SJSA1 (cell line): ENCODE measurements around the gene KLF3. TPM values are rescaled to one million over a fixed set of nuclear protein-coding genes. Genes with fewer than 3 reads are reported as not detected.
A peak's percentile ranks its signal among the peaks of the same experiment; 100 is the strongest.

Experiments used
- DNase-seq, 2 experiments: peaks; one replicate each; pipeline ENCODE4 v3.0.0-alpha.2; 2015 to 2020; ENCODE audit warnings: low spot score in 2 of 2, low read depth in 1 of 2
- H3K27ac ChIP-seq: fragments of 250-450 bp; sonication (Bioruptor Pico); 2 replicates; pipeline ENCODE4 v1.5.1; 2020; ENCODE audit warnings: mild to moderate bottlenecking, moderate library complexity
- H3K27me3 ChIP-seq: fragments of 250-450 bp; sonication (Bioruptor Pico); replicated peaks from 2 replicates; pipeline ENCODE4 v1.5.1; 2020; ENCODE audit warnings: mild to moderate bottlenecking, moderate library complexity
- H3K36me3 ChIP-seq: fragments of 250-450 bp; sonication (Bioruptor Pico); 2 replicates; pipeline ENCODE4 v1.5.1; 2020; ENCODE audit warnings: mild to moderate bottlenecking
- H3K4me1 ChIP-seq: fragments of 250-450 bp; sonication (Bioruptor Pico); replicated peaks from 2 replicates; pipeline ENCODE4 v1.6.1; 2021; ENCODE audit warnings: mild to moderate bottlenecking
- H3K4me3 ChIP-seq: fragments of 250-450 bp; sonication (Bioruptor Pico); 2 replicates; pipeline ENCODE4 v1.5.1; 2020; ENCODE audit warnings: mild to moderate bottlenecking
- H3K9me3 ChIP-seq: fragments of 250-450 bp; sonication (Bioruptor Pico); replicated peaks from 2 replicates; pipeline ENCODE4 v1.5.1; 2020; ENCODE audit warnings: mild to moderate bottlenecking
- total RNA-seq: library from RNA; depleted of rRNA; stranded (reverse); fragments of >200 nt; shearing (Covaris generic); gene quantifications from 2 replicates; pipeline ENCODE4 v1.2.3, GENCODE V29; 2014

Gene KLF3
- total RNA-seq, 1 experiment from 2014 or later, result 8.3 TPM

GRCh38 chr4:38704622-38705154, 40.7 kb downstream of the KLF3 start:
- Histone ChIP-seq H3K36me3 (no peaks in the 10 kb centered on the region), H3K4me3 (no peak overlapping the region), H3K27me3 (no peaks in the 10 kb centered on the region), H3K4me1 (no peaks in the 10 kb centered on the region), H3K27ac (no peak overlapping the region), H3K9me3 (no peaks in the 10 kb centered on the region)
- DNase-seq, result no peak

DNA sequence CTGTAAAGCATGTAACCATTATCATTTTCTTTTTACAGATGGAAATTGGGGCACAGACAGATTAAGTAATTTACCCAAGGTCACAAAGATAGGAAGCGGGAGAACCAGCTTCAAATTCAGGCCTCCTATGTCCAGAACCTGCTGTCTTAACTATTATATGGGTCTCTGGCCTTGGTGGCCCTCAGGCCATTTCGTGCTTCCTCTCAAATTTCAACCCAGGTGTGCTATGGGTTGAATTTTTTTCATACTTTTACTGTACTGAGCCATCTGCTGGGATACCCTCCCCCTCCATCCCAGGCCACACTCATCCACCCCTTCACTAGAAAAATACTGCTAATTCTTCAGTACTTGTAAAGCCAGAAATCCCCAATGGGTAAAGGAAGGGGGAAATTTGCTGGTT, 42.3 kb downstream of the KLF3 start:
- Histone ChIP-seq H3K27me3 (no peaks in the 10 kb centered on the region), H3K4me1 (no peaks in the 10 kb centered on the region), H3K4me3 (no peak overlapping the region), H3K36me3 (no peaks in the 10 kb centered on the region), H3K9me3 (no peaks in the 10 kb centered on the region), H3K27ac (no peak overlapping the region)
- DNase-seq, result no peak

DNA sequence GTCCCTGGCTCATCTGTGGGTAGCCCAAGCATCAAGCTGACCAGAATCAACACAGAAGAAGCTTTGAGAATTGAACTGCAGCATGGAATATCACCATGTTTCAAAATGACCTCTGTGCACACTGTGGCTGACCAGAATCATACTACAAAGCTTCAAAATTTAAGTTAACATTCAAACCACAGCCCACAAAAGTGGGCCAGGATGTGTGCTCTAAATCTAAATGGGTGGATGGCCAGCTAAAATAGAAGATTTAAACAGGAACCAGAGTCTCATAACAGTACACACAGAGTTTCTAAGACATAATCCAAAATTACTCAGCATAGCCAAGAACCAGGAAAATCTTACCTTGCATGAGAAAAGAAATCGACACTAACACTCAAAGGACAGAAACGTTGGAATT, 46.1 kb downstream of the KLF3 start:
- no peak for DNase-seq
- H3K36me3 ChIP-seq, result no peaks in the 10 kb centered on the region
- no peak overlapping the region for H3K27ac ChIP-seq
- H3K27me3 ChIP-seq, result no peaks in the 10 kb centered on the region
- H3K4me1 ChIP-seq, result peaks cover 2% of the 10 kb centered on the region; the same call in 1 of the 2 replicates
- no peak overlapping the region for H3K4me3 ChIP-seq
- no peaks in the 10 kb centered on the region for H3K9me3 ChIP-seq

GRCh38 chr4:38711066-38711465, 47.1 kb downstream of the KLF3 start:
- Histone ChIP-seq H3K4me1 (peaks cover 7% of the 10 kb centered on the region), H3K27ac (no peak overlapping the region), H3K4me3 (no peak overlapping the region), H3K27me3 (no peaks in the 10 kb centered on the region), H3K9me3 (no peaks in the 10 kb centered on the region), H3K36me3 (no peaks in the 10 kb centered on the region)
- DNase-seq, result no peak

DNA sequence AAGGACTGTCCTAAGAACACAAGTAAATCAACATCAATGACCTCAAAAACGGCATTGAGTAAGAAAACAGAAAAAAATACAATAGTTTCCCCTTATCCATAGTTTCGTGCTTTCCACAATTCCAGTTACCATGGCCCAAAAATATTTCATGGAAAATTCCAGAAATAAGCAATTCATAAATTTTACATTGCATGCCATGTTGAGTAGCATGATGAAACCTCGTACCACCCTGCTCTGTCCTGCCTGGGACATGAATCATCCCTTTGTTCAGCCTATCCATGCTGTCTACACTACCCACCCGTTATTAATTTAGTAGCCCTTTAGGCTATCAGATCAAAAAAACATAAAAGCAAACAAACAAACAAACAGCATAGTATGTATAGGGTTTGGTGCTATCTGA, 51.1 kb downstream of the KLF3 start:
- Histone ChIP-seq H3K4me1 (peaks cover 7% of the 10 kb centered on the region), H3K27ac (no peak overlapping the region)

DNA sequence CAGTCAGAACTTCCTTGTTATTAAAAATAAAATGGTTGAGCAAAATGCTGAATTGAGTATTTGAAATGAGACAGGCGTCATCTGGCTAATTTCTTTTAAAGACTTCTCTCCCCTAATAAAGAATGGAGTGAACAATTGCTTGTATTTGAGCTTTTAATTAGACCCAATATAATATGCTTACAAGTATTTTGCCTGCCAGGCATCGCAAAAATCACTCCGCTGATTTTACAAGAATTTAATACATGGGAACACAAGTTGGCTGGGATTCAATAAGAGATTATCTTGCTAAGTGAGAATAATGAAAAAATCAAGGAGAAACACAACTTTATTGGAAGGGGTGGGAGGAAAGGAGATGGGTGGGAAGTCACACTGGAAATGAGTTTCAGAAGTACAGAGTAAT, 52.3 kb downstream of the KLF3 start:
- H3K4me1 ChIP-seq, result peaks cover 7% of the 10 kb centered on the region
- H3K9me3 ChIP-seq, result no peaks in the 10 kb centered on the region
- no peak overlapping the region for H3K27ac ChIP-seq
- DNase-seq, result no peak
- H3K27me3 ChIP-seq, result no peaks in the 10 kb centered on the region
- H3K4me3 ChIP-seq, result no peak overlapping the region
- H3K36me3 ChIP-seq, result no peaks in the 10 kb centered on the region

More for the DNA sequence above, 51.1 kb downstream of the KLF3 start:
- DNase-seq, result no peak
- no peak overlapping the region for H3K4me3 ChIP-seq
- H3K9me3 ChIP-seq, result no peaks in the 10 kb centered on the region
- no peaks in the 10 kb centered on the region for H3K27me3 ChIP-seq
- no peaks in the 10 kb centered on the region for H3K36me3 ChIP-seq

GRCh38 chr4:38717604-38718003, 53.6 kb downstream of the KLF3 start:
- DNase-seq, result no peak

GRCh38 chr4:38723114-38723513, 59.1 kb downstream of the KLF3 start:
- no peak overlapping the region for H3K27ac ChIP-seq

More at GRCh38 chr4:38717604-38718003, 53.6 kb downstream of the KLF3 start:
- H3K9me3 ChIP-seq, result no peaks in the 10 kb centered on the region
- H3K4me3 ChIP-seq, result no peak overlapping the region
- no peak overlapping the region for H3K27ac ChIP-seq
- H3K27me3 ChIP-seq, result no peaks in the 10 kb centered on the region
- H3K36me3 ChIP-seq, result no peaks in the 10 kb centered on the region
- peaks cover 7% of the 10 kb centered on the region for H3K4me1 ChIP-seq

DNA sequence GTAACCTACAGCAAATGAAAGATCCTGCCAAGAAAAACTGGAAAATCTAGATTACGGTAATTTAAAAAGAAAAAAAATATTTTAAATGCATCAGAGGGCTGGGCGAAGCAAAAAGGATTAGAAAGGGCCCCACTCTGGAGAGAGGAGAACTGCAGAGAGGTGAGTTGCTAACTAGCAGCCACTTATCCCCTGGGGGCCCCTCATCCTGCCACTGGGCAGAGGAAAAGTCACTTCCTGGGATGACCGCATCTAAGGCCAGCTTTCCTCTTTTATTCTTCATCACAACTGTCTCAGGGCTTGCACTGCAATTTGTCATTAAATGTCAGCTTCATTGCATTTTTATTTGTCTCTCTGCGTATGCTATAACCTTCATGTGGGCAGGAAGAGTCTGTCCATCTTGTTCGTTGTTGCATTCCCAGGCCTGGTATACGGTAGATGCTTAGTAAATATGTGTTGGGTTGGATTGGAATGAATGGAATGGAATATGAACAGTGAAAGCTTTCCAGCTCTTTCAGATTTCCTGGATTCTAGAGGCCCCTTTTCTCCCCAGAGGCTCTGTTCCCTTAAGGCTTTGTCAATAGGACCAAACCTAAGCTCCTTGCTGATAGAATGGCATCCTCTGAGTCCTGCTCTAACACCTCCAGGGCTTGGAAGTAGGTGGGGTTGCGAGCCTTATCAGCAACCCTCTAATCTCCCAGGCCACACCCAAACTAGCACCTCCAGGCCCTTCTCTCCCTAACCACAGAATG, 59.9 kb downstream of the KLF3 start:
- H3K9me3 ChIP-seq, result no peaks in the 10 kb centered on the region
- DNase-seq, result peak in 1 of 2 experiments; percentile 29
- no peaks in the 10 kb centered on the region for H3K36me3 ChIP-seq
- peaks cover 22% of the 10 kb centered on the region for H3K4me1 ChIP-seq
- peak overlapping the region; percentile 36 for H3K27ac ChIP-seq
- no peaks in the 10 kb centered on the region for H3K27me3 ChIP-seq
- H3K4me3 ChIP-seq, result no peak overlapping the region

More at GRCh38 chr4:38723114-38723513, 59.1 kb downstream of the KLF3 start:
- Histone ChIP-seq H3K4me1 (peaks cover 14% of the 10 kb centered on the region), H3K36me3 (no peaks in the 10 kb centered on the region), H3K4me3 (no peak overlapping the region), H3K27me3 (no peaks in the 10 kb centered on the region), H3K9me3 (no peaks in the 10 kb centered on the region)
- DNase-seq, result no peak

GRCh38 chr4:38724475-38724808, 60.4 kb downstream of the KLF3 start:
- H3K9me3 ChIP-seq, result no peaks in the 10 kb centered on the region
- DNase-seq, result no peak
- H3K27ac ChIP-seq, result peak overlapping the region; percentile 36
- H3K27me3 ChIP-seq, result no peaks in the 10 kb centered on the region
- H3K4me3 ChIP-seq, result no peak overlapping the region
- H3K4me1 ChIP-seq, result peaks cover 27% of the 10 kb centered on the region
- no peaks in the 10 kb centered on the region for H3K36me3 ChIP-seq

DNA sequence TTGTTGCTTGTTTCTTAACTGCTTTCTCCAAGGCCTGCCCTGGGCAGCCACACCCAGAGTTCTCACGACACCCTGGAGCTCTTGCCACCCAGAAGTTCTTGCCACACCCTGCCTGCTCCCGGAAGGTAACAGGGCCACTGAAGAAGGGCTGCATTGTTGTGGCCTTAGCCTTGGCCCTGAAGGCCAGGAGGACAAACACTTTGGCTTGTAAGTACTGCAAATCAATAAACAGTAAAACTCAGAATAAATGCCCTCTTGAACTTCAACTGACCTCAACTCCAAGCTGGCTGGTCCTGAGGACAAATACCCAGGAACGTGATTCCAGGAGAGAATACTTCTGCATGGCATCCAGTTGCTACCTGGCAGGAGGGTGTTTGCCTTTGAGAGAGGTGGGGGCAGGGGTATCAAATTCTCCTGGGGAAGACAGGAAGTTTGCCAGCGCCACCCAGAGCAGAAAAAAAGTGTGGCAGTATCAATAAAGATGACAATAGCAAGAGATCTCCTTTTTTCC, 64.7 kb downstream of the KLF3 start:
- peak; percentile 77 to 81 for DNase-seq
- Histone ChIP-seq H3K27me3 (no peaks in the 10 kb centered on the region), H3K4me3 (no peak overlapping the region), H3K27ac (peak overlapping the region; percentile 99), H3K4me1 (peaks cover 46% of the 10 kb centered on the region), H3K36me3 (no peaks in the 10 kb centered on the region), H3K9me3 (no peaks in the 10 kb centered on the region)

GRCh38 chr4:38730493-38730829, 66.5 kb downstream of the KLF3 start:
- Histone ChIP-seq H3K27ac (peak overlapping the region; percentile 88), H3K4me1 (peaks cover 37% of the 10 kb centered on the region), H3K27me3 (no peaks in the 10 kb centered on the region), H3K36me3 (no peaks in the 10 kb centered on the region), H3K4me3 (no peak overlapping the region), H3K9me3 (no peaks in the 10 kb centered on the region)
- no peak for DNase-seq

DNA sequence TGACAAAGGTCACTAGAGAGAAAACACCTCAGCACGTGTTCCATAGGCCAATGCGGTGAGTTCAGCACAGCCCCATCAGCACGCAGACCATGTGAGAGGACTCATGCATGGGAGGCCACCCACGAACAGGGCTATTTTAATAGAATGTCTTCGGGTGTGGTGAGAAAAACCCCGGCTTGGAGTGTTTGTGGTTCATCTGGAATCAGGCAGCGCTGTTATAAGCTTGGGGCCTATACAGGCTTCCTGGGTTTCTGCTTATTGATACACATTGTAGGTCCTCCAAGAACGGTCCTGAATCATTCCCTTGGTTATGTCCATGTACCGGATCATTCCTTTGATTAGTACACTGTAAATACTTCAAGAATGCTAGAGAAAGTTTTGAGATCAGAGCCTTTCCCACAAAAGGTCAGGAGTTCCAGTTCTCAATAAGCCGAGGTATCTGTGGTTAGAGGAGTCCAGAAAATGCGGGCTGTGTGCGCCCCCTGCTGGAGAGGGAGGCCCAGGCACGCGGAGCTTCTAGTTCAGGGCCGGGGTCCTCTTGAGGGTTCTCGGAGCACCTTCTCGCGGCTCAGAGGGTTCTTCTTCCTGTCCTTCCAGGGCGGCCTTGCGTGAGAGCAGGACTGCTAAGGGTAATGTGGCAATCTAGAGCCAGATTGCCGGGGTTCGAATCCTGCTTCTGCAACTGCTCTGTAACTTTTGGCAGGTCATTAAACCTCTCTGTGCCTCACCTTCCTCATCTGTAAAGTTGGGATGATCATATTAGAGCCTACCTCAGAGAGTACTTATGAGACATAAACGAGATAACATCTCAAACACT, 67.0 kb downstream of the KLF3 start:
- H3K27me3 ChIP-seq, result no peaks in the 10 kb centered on the region
- H3K36me3 ChIP-seq, result no peaks in the 10 kb centered on the region
- H3K4me1 ChIP-seq, result peaks cover 37% of the 10 kb centered on the region
- H3K27ac ChIP-seq, result peak overlapping the region; percentile 88
- DNase-seq, result peak; percentile 86 to 91
- no peak overlapping the region for H3K4me3 ChIP-seq
- H3K9me3 ChIP-seq, result no peaks in the 10 kb centered on the region

DNA sequence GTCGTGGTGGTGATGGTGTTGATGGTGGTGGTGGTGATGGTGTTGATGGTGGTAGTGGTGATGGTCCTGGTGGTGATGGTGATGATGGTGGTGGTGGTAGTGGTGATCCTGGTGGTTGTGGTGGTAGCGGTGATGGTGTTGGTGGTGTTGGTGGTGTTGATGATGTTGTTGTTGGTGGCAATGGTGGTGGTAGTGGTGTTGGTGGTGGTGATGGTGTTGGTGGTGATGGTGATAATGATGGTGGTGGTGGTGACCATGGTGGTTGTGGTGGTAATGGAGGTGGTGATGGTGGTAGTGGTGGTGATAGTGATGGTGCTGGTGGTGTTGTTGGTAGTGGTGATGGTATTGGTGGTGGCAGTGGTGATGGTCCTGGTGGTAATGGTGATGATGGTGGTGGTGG, 69.7 kb downstream of the KLF3 start:
- Histone ChIP-seq H3K27me3 (no peaks in the 10 kb centered on the region), H3K4me1 (peaks cover 26% of the 10 kb centered on the region), H3K36me3 (no peaks in the 10 kb centered on the region), H3K27ac (no peak overlapping the region), H3K9me3 (no peaks in the 10 kb centered on the region), H3K4me3 (no peak overlapping the region)
- no peak for DNase-seq
